IPS DF 4.7 (cell line): ENCODE data around the gene IL18BP.

Experiments
- DNase-seq: peaks from one replicate; pipeline ENCODE4 v3.0.0-alpha.2; 2013; ENCODE audit warnings: low spot score; ENCODE audit errors: extremely low read depth

The IL18BP gene

GRCh38 chr11:71996517-71996916 lies 2.2 kb upstream of the IL18BP start:
- DNase-seq, result no peak

DNA sequence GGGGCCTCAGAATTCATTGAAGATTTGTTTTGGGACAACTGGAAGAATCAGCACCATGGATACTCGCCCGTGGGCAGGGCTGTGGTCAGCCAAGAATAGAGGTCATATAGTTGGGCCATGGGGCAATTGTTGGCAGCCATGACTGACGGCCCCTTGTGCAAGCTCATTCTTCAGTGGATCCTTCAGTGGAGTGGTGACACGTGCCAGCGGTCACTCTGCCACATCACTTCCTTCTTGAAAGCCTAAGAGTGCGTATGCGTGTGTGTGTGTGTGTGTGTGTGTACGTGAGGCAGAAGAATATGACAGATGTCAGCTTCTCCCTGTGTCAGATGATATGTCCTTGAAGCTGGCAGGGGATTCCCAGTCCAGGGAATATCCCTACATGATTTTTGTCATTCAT lies 1.8 kb upstream of the IL18BP start:
- DNase-seq, result no peak

DNA sequence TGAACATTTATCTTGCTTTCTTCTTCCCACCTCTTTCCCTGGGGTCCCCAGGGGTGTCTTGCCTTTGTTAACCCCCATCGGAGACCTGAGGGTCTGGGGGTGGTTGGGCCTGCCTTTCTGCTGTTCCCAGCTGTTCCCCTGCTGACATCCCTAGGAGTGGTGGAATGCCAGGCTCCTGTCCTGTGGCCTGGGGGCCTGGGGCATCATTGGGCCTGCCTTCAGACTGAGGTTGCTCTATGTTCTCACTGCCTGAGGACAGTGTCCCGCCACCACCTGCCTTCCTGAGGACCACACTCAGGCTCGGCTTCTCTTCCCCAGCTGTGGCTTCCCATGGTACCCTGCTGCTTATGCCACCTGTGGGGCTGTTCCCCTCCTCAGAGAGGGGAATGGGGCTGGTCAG lies 1.1 kb upstream of the IL18BP start:
- DNase-seq, result no peak

- DNase-seq, result no peak
These were observed 648 bp upstream of the IL18BP start for GRCh38 chr11:71998061-71998460.

DNA sequence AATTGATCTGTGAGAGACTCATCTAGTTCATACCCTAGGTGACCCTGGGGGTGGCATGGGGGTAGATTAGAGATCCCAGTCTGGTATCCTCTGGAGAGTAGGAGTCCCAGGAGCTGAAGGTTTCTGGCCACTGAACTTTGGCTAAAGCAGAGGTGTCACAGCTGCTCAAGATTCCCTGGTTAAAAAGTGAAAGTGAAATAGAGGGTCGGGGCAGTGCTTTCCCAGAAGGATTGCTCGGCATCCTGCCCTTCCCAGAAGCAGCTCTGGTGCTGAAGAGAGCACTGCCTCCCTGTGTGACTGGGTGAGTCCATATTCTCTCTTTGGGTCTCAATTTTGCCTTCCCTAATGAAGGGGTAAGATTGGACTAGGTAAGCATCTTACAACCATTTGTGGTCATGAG lies 653 bp downstream of the IL18BP start:
- DNase-seq, result no peak

- no peak for DNase-seq
These were observed 1.1 kb downstream of the IL18BP start for GRCh38 chr11:71999798-72000197.

GRCh38 chr11:72000202-72000867 lies 1.6 kb downstream of the IL18BP start:
- no peak for DNase-seq

DNA sequence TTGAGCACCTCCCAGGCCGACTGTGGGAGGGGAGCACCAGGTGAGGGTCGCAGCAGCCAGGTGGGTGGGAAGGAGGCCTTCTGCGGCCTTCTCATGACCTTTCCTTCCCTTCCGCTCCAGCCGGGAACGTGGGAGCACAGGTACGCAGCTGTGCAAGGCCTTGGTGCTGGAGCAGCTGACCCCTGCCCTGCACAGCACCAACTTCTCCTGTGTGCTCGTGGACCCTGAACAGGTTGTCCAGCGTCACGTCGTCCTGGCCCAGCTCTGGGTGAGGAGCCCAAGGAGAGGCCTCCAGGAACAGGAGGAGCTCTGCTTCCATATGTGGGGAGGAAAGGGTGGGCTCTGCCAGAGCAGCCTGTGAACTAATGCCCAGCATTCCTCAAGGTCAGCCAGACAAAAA lies 2.6 kb downstream of the IL18BP start:
- DNase-seq, result no peak

GRCh38 chr11:72001834-72002591 lies 3.3 kb downstream of the IL18BP start:
- DNase-seq, result no peak

DNA sequence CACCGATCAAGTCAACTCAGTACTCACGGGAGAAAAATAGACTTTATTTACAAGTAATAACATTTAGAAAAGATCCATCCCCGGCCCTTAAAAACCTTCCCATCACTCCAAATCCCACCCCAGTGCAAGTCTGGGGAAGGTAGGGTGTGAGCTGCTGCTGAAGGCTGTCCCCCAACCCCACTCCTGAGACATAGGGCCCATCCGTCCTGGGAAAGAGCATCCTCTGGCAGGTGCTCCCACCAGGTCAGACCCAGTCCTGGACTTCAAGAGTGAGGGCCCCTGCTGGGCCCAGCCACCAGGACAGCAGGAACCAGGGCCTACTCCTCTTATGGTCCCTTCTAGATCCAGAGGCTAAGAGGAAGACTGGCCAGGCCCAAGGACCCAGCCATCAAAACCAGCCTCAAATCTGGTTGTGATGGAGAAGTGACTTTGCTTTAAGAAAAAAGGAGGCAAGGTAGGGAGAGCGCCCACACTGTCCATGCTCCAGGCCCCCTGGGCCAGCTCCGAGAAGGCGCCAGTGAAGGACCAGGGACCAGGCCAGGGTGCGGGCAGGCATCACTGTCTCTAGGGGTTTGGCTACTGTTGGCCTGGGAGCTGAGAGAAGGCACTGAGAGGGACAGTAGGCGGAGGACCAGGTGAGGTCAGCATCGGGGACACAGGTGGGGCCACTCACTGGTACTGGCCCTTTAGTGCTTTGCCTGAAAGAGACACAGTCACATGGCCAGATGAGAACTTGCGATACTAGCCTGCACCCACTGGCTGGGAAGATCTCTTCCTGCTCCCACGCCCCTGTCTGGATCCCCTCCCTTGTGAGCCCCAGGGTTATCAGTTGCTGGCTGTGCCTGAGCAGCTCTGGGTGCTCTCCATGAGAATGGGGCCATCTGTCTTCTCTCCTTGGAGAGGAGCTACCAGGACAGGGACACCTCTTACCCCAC lies 4.4 kb downstream of the IL18BP start:
- no peak for DNase-seq

GRCh38 chr11:72003776-72004171 lies 5.1 kb downstream of the IL18BP start:
- DNase-seq, result no peak

GRCh38 chr11:72004515-72005346 lies 6.0 kb downstream of the IL18BP start:
- DNase-seq, result no peak

- no peak for DNase-seq
These were observed 6.9 kb downstream of the IL18BP start for GRCh38 chr11:72005347-72006260.

DNA sequence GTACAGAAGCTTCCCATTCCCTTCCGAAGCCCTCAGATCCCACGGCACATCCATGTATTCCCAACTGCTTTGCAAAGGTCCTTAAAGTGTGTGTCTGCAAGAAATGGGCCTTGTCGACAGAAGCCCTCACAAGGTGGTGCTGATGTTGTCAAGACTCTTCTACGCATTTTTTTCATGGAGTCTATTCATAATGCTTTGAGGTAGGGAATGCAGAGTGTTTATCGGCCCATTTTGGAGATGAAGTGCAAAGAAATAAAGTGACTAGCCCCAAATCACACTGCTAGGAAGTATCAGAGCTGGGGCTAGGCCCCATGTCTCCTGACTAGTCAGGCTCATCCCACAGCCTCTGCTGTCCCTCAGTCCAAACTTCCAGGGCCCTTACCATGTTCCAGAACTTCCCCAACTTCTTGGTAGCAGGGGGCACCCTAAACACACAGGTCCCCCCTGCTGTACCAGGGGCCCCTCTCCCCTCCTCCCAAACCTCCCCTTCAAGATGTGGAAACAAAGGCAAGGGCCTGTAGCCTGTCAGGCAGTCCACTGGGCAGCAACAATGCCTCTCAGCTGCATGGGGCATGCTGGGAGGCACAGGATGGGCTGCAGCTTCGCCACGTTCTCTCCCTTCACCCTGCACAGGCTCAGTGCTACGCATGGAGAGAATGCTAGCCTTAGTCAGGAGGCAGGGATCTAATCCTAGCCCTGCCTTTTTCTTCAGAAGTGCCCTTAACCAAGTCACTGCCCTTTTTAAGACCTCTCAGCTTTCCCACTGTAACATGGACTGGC lies 7.8 kb downstream of the IL18BP start:
- no peak for DNase-seq

DNA sequence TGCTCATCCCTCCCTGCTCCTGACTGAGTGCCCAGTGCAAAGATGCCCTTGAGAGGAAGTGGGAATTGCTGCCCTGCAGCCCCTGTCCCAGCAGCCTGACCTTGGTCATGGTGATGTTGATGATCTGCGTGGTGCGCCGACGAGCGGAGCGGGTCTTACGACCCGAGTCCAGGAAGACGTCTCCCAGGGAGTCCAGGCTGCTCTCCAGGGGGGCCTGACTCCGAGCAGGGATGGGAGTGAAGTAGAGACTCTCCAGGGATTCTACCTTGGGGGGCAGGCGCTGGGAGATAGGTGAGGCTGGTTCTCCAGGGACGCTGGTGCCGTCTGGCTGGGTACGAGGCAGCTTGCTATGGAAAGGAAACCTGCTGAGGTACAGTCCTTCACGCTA lies 8.4 kb downstream of the IL18BP start:
- DNase-seq, result no peak

DNA sequence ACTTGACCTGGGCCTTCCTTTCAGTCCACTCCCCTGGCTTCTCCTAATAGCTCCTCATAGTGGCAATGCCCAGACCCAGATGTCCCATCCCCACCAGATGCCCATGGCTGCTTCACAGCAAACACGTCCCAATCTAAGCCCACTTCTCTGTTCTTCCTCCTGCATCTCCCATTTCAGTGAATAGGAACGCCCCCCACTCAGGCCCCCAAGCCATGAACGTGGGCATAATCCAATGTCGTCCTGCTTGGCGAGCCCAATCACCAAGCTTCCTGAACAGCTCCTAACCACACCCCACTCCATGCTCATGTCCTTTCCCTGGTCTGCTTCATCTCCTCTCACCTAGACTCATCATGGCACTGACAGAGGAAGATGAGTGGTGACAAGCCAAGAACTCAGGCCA lies 8.9 kb downstream of the IL18BP start:
- DNase-seq, result no peak

GRCh38 chr11:72008728-72009127 lies 10.0 kb downstream of the IL18BP start:
- DNase-seq, result no peak

DNA sequence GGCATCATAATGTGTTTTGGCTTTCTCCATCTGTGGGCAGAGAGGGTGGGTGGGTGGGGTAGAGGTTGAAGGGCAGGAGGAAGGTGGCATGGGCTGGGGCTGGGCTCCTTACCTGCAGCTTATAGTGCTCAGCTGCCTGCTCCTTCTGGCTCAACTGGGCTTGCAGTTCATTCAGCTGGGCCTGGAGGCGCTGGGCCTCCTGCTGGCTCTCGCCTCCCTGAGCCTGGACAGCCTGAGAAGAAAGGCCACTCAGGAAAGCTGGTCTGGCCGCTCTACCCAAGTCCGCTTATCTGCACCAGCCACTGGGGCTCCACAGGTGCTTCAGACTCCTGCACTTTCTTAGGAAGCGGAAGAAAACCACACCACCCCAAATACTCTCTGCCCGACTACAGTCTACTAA lies 10.4 kb downstream of the IL18BP start:
- no peak for DNase-seq

- DNase-seq, result no peak
These were observed 12.0 kb downstream of the IL18BP start for GRCh38 chr11:72010529-72011233.
